ENCODE measurements around the gene CEACAM19. TPM values are rescaled to one million over a fixed set of nuclear protein-coding genes. Genes with fewer than 3 reads are reported as not detected.

CEACAM19 gene
- total RNA-seq, 1 donor from 2014 or later: 8.0 TPM

- peak; percentile 16 for ATAC-seq
These were observed 52.1 kb downstream of the CEACAM19 start for GRCh38 chr19:44723299-44723951.

GRCh38 chr19:44723952-44724319, 52.7 kb downstream of the CEACAM19 start:
- peak; percentile 89 for ATAC-seq

- ATAC-seq: peak; percentile 38
These were observed 54.0 kb downstream of the CEACAM19 start for GRCh38 chr19:44725251-44725650.

GRCh38 chr19:44725684-44726083, 54.4 kb downstream of the CEACAM19 start:
- no peak for ATAC-seq

- no peak for ATAC-seq
These were observed 55.2 kb downstream of the CEACAM19 start for GRCh38 chr19:44726465-44726864.

GRCh38 chr19:44728178-44728577, 56.9 kb downstream of the CEACAM19 start:
- ATAC-seq: no peak

- no peak for ATAC-seq
These were observed 58.3 kb downstream of the CEACAM19 start for GRCh38 chr19:44729516-44730033.

GRCh38 chr19:44731081-44731480, 59.8 kb downstream of the CEACAM19 start:
- no peak for ATAC-seq

- ATAC-seq: no peak
These were observed 60.3 kb downstream of the CEACAM19 start for GRCh38 chr19:44731622-44732021.

GRCh38 chr19:44732235-44733014, 61.1 kb downstream of the CEACAM19 start:
- ATAC-seq: peak; percentile 9

Other genes starting within 250 kb of the CEACAM19 start
- 1.1 TPM for gene ZNF229, start 223.0 kb upstream of the CEACAM19 start, total RNA-seq
- gene ZNF180, start 171.0 kb upstream of the CEACAM19 start, total RNA-seq: 3.4 TPM
- not detected for gene CEACAM20, start 141.8 kb upstream of the CEACAM19 start, total RNA-seq
- gene IGSF23, start 57.9 kb upstream of the CEACAM19 start, total RNA-seq: not detected
- gene PVR, start 27.6 kb upstream of the CEACAM19 start, total RNA-seq: 11.8 TPM
- not detected for gene CEACAM16, start 27.7 kb downstream of the CEACAM19 start, total RNA-seq
- gene BCL3, start 77.2 kb downstream of the CEACAM19 start, total RNA-seq: 67.6 TPM
- 36.2 TPM for gene CBLC, start 106.4 kb downstream of the CEACAM19 start, total RNA-seq
- gene BCAM, start 137.6 kb downstream of the CEACAM19 start, total RNA-seq: 13.3 TPM
- 64.4 TPM for gene NECTIN2, start 174.8 kb downstream of the CEACAM19 start, total RNA-seq
- gene TOMM40, start 219.8 kb downstream of the CEACAM19 start, total RNA-seq: 71.4 TPM
- gene APOE, start 234.3 kb downstream of the CEACAM19 start, total RNA-seq: 5.7 TPM
- gene APOC1, start 243.1 kb downstream of the CEACAM19 start, total RNA-seq: 4.7 TPM

Measured in esophagus mucosa (tissue), 1 donor.